ENCODE measurements around the gene PCP4L1.

The PCP4L1 gene

DNA sequence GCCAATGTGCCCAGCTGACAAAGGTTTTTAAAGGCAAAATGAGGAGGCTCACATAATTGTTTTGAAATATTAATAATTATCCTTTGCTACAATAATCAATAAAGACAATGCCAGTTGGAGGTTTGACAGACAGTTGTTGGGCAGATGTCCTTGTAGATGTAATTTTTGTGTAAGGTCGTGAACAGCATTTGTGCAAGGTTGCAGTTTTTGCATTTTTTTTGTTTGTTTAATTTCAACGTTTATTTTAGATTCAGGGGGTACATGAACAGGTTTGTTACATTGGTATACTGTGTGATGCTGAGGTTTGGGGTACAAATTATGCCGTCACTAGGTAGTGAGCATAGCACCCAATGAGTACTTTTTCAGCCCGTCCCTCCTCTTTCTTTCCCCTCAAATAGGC, 41.9 kb downstream of the PCP4L1 start:
- CTCF ChIA-PET, result interaction anchor here (0.9 kb wide), 1 partner anchor 9 kb away, joined by 3 read pairs; no protein-coding TSS in a partner anchor
- TF ChIP-seq, protein P1, sequence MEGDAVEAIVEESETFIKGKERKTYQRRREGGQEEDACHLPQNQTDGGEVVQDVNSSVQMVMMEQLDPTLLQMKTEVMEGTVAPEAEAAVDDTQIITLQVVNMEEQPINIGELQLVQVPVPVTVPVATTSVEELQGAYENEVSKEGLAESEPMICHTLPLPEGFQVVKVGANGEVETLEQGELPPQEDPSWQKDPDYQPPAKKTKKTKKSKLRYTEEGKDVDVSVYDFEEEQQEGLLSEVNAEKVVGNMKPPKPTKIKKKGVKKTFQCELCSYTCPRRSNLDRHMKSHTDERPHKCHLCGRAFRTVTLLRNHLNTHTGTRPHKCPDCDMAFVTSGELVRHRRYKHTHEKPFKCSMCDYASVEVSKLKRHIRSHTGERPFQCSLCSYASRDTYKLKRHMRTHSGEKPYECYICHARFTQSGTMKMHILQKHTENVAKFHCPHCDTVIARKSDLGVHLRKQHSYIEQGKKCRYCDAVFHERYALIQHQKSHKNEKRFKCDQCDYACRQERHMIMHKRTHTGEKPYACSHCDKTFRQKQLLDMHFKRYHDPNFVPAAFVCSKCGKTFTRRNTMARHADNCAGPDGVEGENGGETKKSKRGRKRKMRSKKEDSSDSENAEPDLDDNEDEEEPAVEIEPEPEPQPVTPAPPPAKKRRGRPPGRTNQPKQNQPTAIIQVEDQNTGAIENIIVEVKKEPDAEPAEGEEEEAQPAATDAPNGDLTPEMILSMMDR (IDR thresholded peaks at IDR 0.05; ENCODE audit: control extremely low read depth, extremely low read depth, low read depth, missing control alignments), result no peak
- DNase-seq (ENCODE audit: extremely low spot score), result no peak
- POLR2A ChIA-PET, result no interaction called here

DNA sequence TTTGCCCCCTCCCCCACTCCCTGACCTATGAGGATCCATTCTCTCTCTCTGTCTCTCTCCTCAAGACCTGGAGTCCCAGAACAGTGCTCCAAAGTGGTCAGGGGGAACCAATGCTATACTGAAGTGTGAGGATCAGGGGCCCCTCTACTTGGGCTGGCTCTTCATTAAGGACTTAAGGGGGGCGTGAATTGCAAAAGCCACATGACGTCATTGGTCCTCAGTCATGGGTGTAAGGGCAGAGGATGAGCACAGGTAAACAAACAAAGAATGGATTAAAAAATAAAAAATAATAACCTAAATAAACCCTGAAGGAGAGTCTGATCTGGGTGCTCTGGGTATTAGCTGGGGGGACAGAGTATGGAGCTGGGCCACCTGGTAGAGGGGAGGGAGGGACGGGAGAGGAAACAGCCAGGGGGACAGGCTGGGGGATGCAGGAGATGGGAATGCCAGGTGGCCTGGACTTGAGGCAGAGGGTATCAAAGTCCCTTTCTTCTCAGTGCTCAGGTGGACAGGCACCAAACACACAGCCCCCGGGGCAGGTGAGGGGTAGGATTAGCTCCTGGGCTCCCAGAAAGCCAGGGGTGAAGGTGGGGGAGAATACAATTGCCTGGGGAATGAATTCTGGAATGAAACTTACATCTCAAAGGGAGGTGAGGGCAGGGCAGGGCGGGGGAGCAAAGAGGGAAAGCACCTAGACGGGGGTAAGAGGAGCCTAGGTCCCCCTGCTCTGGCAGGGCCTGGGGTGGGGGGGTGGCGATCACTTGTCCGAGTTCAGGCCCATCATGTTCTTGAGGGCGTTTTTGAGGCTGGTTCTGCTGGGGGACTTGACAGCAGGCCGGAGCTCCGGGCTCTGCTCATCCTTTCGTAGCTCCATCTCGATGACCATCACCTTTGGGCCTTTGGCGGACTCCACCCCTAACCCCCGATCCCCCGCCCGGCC, 46.7 kb downstream of the PCP4L1 start:
- peak; percentile 32 for DNase-seq (ENCODE audit: extremely low spot score)
- CTCF ChIA-PET, result interaction anchor here (0.8 to 5.0 kb wide), 9 partner anchors 14 to 103 kb away, joined by 3 to 34 read pairs (median 4); partner anchors contain the start of genes NDUFS2 and TOMM40L
- TF ChIP-seq, protein P1 (IDR thresholded peaks at IDR 0.05; ENCODE audit: control extremely low read depth, extremely low read depth, low read depth, missing control alignments), result no peak
- POLR2A ChIA-PET, result no interaction called here

DNA sequence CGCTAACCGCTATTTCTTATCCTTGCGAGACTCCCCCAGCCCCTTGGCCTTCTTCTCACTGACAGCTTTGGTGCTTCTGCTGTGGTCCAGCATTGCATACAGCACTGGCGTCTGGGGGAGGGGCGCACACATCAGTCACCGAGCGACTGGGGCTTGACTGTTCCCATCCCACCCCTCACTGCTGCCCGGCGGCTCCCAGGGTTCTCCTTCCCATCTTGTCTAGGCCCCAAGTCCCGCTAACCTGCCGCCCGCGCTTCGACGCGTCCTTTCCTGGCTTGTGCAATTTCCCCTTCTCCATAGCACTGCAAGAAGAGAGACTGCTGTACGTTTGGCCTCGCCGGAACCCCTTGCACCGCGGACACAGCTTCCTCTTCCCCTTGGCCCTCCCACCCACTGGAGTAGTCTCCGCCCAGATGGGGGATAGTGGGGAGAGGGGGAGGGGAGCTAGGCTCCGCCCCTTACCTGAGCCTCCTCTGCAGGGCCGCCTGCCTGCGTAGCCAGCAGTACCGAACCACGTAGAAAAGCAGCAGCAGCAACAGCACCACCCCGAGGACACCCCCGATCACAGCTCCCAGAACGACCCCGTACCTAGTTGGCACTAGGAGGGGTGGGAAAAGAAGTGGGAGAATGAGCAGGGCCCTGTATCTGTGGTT, 47.4 kb downstream of the PCP4L1 start:
- CTCF ChIA-PET, result interaction anchor here (0.8 to 5.0 kb wide), 11 partner anchors 13 to 104 kb away, joined by 3 to 34 read pairs (median 4); partner anchors contain the start of genes NDUFS2 and TOMM40L
- POLR2A ChIA-PET, result interaction anchor here (0.5 to 0.7 kb wide), 3 partner anchors 12 to 268 kb away, joined by 3 to 6 read pairs (median 3); partner anchors contain the start of gene TOMM40L
- DNase-seq (ENCODE audit: extremely low spot score), result peak; percentile 89
- TF ChIP-seq, protein P1 (IDR thresholded peaks at IDR 0.05; ENCODE audit: control extremely low read depth, extremely low read depth, low read depth, missing control alignments), result peak; percentile 46

DNA sequence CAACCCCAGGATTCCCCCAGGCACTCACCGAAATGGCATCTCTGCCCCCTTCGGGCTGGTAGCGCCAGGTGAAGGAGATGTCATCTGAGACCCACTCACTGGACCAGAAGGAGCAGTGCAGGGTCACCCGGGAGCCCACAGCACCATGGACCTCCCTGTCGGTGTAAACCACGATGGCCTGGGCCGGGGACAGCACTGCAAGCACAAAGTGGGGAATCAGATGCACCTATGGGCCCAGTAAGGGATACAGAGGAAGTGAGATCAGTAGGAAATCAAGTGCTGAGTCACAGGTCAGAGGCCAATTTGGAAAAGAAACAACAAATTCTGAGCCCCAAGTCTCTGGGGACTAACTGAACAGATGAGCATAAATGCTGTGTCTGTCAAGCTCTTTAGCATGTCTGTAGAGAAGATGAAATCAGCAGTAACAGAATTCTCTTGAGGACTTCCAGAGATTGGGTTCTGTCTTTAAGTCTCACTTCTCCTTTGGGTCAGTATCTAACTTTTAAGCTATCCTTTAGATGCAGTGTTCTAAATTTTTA, 48.8 kb downstream of the PCP4L1 start:
- TF ChIP-seq, protein P1 (IDR thresholded peaks at IDR 0.05; ENCODE audit: control extremely low read depth, extremely low read depth, low read depth, missing control alignments), result no peak
- CTCF ChIA-PET, result interaction anchor here (0.8 to 5.0 kb wide), 8 partner anchors 16 to 115 kb away, joined by 3 to 34 read pairs (median 6); partner anchors contain the start of gene TOMM40L
- POLR2A ChIA-PET, result interaction anchor here (0.6 kb wide), 1 partner anchor 10 kb away, joined by 3 read pairs; no protein-coding TSS in a partner anchor
- peak; percentile 37 for DNase-seq (ENCODE audit: extremely low spot score)

DNA sequence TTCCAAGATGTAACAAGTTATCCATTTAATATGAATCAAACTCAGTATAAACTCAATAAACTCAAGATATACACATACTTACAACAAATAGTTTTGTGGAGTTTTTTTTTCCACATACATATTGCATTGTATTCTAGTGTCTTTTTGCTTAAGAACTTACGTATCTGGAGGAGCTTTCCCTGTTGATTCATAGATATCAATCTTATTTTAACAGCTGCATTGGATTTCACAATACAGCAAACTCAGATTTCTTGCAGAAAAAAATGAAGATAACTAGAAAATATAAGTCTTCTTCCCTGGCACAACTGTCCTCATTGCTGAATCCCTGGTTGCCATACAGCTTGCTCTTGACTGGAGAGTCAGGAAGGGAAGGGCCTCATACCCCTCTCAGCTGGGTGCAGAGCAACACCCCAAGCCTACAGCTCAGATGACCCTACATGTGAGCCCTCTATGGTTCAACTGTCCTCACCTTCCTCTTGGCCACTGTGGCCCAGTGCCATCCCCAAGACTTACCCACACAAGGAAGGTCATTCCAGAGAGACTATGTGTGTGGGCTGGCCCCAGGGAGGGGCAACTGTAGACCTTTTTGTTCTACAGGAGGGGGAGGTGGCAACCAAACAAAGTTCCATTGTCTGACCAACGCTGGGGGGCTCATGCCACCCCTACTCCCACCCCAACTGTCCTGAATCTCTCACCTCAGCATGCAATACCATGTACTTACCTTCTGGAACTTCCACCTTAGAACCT, 49.5 kb downstream of the PCP4L1 start:
- ChIA-PET POLR2A (interaction anchor here (0.6 kb wide), 1 partner anchor 9 kb away, joined by 3 read pairs; no protein-coding TSS in a partner anchor), CTCF (interaction anchor here (0.8 to 5.0 kb wide), 6 partner anchors 17 to 116 kb away, joined by 3 to 34 read pairs (median 8); partner anchors contain the start of gene TOMM40L)
- no peak for DNase-seq (ENCODE audit: extremely low spot score)
- TF ChIP-seq, protein P1 (IDR thresholded peaks at IDR 0.05; ENCODE audit: control extremely low read depth, extremely low read depth, low read depth, missing control alignments), result no peak
